ENCODE measurements around the gene DTNB. TPM values are rescaled to one million over a fixed set of nuclear protein-coding genes. Genes with fewer than 3 reads are reported as not detected.

Gene DTNB
- total RNA-seq, 4 donors from 2014 or later = 0.70 to 23.1 (median 6.1) TPM

DNA sequence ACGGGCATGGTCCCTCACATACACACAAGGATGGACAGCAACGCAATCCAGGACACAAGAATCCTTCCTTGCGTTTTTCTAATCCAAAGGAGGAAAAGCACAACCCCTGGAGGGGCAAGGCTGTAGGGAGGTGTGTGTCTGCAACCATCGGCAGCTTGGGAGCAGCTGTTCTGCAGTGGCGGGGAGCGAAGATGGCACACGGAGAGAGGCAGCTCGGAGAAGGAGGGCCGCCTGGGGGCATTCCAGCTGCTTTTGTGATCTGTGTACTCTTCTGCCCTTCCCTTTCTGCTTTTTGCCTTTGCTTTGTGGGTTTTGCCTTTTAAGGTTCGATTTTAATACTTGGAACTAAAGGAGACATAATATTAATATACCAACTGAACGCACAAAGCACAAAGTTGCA lies 194.6 kb downstream of the DTNB start:
- TF ChIP-seq, protein P1, sequence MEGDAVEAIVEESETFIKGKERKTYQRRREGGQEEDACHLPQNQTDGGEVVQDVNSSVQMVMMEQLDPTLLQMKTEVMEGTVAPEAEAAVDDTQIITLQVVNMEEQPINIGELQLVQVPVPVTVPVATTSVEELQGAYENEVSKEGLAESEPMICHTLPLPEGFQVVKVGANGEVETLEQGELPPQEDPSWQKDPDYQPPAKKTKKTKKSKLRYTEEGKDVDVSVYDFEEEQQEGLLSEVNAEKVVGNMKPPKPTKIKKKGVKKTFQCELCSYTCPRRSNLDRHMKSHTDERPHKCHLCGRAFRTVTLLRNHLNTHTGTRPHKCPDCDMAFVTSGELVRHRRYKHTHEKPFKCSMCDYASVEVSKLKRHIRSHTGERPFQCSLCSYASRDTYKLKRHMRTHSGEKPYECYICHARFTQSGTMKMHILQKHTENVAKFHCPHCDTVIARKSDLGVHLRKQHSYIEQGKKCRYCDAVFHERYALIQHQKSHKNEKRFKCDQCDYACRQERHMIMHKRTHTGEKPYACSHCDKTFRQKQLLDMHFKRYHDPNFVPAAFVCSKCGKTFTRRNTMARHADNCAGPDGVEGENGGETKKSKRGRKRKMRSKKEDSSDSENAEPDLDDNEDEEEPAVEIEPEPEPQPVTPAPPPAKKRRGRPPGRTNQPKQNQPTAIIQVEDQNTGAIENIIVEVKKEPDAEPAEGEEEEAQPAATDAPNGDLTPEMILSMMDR (IDR thresholded peaks at IDR 0.05) = no peak
- TF ChIP-seq POLR2A (IDR thresholded peaks at IDR 0.05) = no peak
- Histone ChIP-seq H3K27me3 (no peaks in the 10 kb centered on the region), H3K4me3 (no peak overlapping the region), H3K9me3 (peaks cover 0 to 7% (median 0%) of the 10 kb centered on the region in 4 donors), H3K4me1 (peaks cover 0 to 12% (median 0%) of the 10 kb centered on the region in 4 donors), H3K36me3 (no peaks in the 10 kb centered on the region), H3K27ac (no peak overlapping the region)
- no peak for DNase-seq

DNA sequence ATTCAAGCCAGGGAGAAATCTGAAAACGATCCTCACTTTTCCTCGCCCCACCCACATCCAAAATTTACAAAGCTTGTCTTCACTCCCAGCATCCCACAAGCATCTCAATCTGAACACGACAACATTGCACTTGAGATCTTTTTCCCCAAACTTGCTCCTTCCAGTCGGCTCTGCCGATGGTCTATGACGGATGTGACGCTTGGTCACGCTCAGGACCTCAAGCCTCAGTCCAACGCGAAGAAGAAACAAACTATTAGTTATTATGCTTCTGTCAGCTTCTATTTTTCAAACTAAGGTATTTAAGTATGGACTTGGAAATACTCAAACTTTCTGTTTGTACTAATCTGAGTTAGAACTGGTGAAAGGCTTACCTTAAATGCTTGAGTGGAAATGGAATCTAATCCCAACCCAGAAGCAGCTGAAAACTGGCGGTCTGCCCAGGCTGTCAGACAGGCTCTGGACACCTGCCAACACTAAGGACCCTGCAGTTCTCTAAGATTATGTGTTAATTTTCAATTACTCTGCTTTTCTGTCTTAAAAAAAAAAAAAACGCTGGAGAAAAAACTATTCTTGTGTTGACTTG lies 199.5 kb downstream of the DTNB start:
- peaks cover 0 to 7% (median 0%) of the 10 kb centered on the region in 4 donors for H3K9me3 ChIP-seq
- H3K27me3 ChIP-seq = no peaks in the 10 kb centered on the region
- no peak overlapping the region for H3K4me3 ChIP-seq
- H3K36me3 ChIP-seq = no peaks in the 10 kb centered on the region
- no peaks in the 10 kb centered on the region for H3K4me1 ChIP-seq
- H3K27ac ChIP-seq = no peak overlapping the region
- no peak for DNase-seq
- TF ChIP-seq, protein P1 (IDR thresholded peaks at IDR 0.05) = no peak
- no peak for TF ChIP-seq POLR2A (IDR thresholded peaks at IDR 0.05)

DNA sequence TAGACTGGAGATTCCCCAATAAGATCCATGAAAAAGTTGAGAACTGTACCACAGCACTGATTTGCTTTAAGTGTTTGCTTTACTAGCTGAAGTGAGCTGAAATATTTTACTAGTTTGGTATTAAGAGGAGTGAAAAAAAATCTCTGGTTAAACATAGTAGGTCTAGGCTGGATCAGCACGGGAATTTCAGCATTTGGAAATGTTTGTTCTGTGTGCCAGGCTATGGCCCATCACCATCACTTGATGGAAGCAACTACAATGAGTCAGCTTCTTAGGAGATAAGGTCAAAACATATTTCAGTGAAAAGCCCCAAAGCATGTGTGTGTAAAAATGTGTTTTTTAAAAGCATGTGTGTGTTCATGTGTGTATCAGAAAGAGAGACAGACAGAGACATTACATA lies 200.2 kb downstream of the DTNB start:
- Histone ChIP-seq H3K27me3 (no peaks in the 10 kb centered on the region), H3K27ac (no peak overlapping the region), H3K4me3 (no peak overlapping the region), H3K9me3 (peaks cover 0 to 7% (median 0%) of the 10 kb centered on the region in 4 donors), H3K4me1 (no peaks in the 10 kb centered on the region), H3K36me3 (no peaks in the 10 kb centered on the region)
- DNase-seq = no peak
- TF ChIP-seq, protein P1 (IDR thresholded peaks at IDR 0.05) = no peak
- no peak for TF ChIP-seq POLR2A (IDR thresholded peaks at IDR 0.05)

DNA sequence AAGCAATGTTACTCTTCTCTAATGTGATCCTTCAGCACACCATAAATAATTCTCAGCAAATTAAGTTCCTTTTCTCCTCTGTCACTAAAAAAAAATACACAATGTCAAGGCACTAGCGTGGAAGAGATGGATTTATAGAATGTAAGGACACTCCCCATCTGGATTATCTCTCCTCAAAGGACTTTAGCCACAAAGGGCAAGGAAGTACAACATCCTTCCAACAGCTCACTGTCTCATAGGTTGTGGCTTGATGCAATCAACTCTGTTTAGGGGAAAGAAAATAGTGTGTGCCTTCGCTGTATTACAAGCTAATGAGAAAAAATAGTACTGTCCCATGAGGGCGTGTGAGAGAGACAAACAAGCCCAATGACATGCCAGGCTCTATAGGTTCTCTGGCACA lies 202.6 kb downstream of the DTNB start:
- Histone ChIP-seq H3K27ac (no peak overlapping the region), H3K4me3 (no peak overlapping the region), H3K9me3 (peaks cover 0 to 3% (median 0%) of the 10 kb centered on the region in 4 donors), H3K27me3 (no peaks in the 10 kb centered on the region), H3K36me3 (no peaks in the 10 kb centered on the region), H3K4me1 (no peaks in the 10 kb centered on the region)
- TF ChIP-seq, protein P1 (IDR thresholded peaks at IDR 0.05) = no peak
- no peak for DNase-seq

DNA sequence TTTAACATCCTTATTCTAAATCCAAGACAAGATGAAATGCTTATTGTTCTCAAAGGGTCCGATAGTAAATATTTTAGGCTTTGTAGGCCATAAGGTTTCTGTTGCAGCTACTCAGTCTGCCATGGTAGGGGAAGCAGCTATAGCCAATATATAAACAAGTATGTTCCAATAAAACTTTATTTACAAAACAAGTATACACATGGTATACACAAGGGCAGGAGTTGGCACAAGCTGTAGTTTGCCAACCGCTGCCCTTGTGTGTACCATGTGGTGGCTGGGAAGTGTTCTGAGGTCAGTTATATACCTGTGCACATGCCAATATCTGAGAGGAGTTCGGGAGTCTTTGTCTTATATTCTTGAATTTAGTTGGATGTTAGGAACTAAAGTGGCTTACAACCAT lies 205.6 kb downstream of the DTNB start:
- Histone ChIP-seq H3K27me3 (no peaks in the 10 kb centered on the region), H3K4me3 (no peak overlapping the region), H3K4me1 (no peaks in the 10 kb centered on the region), H3K36me3 (no peaks in the 10 kb centered on the region), H3K27ac (no peak overlapping the region), H3K9me3 (no peaks in the 10 kb centered on the region)
- no peak for DNase-seq
- TF ChIP-seq, protein P1 (IDR thresholded peaks at IDR 0.05) = no peak
- TF ChIP-seq POLR2A (IDR thresholded peaks at IDR 0.05) = no peak

DNA sequence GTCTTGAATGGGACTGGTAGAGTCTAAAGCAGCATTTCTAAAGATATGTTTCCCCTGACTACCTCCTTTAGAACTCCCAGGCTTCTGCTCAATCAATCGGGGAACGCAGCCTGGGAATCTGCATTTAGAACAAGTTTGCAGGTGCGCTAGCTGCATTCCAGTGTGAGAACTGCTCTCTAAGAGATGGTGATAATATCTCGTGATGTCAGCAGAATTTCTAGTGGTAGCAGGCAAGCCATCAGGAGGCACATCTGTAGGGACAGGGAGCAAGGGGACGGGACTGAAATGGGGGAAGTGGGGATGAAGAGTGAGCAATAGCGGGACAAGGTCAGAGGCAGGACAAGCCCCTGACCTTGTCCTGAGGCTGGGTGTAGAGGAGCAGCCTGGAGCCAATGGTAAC lies 211.4 kb downstream of the DTNB start:
- Histone ChIP-seq H3K27ac (no peak overlapping the region), H3K36me3 (no peaks in the 10 kb centered on the region), H3K4me3 (no peak overlapping the region), H3K27me3 (no peaks in the 10 kb centered on the region), H3K4me1 (no peaks in the 10 kb centered on the region), H3K9me3 (no peaks in the 10 kb centered on the region)
- no peak for DNase-seq
- TF ChIP-seq POLR2A (IDR thresholded peaks at IDR 0.05) = no peak
- TF ChIP-seq, protein P1 (IDR thresholded peaks at IDR 0.05) = no peak

Data from Peyer's patch (tissue), 4 donors.